H54 (cell line): ENCODE results near the gene RIBC2.

Experiments used
- DNase-seq: peaks from one replicate; pipeline ENCODE4 v3.0.0; 2011; ENCODE audit warnings: low spot score, mixed read lengths; ENCODE audit not compliant: insufficient read length
- FAIRE-seq: peaks from 3 replicates; lab custom pipeline; 2011; peaks lifted over from hg19 to GRCh38; lab: Jason Lieb, UNC
- POLR2A ChIP-seq: IDR thresholded peaks from 2 replicates; pipeline ENCODE4 v1.6.1; 2011; ENCODE audit warnings: low read depth, mild to moderate bottlenecking, low read length

The RIBC2 gene

DNA sequence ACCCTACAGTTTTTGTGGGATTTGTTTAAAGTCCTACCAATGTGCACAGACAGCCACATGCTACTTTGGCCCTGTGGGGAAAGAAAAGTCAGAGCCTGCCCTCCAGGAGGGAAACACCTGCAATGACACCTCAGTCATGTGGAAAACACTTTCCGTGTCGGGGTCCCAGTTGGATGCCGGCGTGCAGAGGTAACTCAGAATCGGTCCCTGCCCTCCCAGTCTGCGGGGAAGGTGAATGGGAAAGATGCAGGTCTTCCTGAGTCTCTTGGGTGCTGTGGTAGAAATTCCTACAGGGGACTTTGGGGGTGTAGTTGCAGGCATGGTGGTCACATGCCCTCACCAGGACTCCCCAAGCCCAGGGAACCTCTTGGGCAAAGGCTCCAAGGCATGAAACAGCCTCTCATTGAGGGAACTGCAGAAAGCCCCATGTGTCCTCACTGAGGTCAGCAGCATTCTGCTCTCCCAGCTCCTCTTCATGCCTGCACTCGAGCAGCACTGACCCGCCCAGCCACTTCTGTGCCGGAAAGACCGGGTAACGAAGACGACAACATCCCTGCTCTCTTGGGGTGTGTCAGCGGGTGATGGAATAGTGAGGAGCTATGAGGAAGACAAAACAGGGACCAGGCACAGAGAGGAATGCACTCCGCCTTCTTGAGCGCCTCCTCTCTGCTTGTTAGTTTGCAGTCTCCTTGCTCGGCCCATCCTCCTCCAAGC is 4.7 kb downstream of the RIBC2 start:
- no peak for TF ChIP-seq POLR2A
- FAIRE-seq (no peak), DNase-seq (no peak)

DNA sequence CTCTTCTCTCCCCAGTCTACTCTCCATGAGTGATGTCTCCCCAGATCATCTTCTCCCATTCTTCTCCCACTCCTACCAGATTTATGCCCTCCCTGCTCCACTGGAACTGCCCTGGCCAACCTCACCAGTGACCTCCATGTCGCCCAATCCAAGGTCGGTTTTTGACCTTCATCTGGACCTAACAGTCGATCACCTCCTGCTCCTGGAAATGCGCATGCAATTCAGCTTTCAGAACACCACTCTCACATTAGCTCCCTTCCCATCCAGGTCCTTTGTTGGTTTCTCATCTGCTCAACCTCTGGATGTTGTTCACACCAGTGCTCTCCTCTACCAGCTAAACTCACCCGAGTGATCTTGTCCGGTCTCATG is 5.3 kb downstream of the RIBC2 start:
- FAIRE-seq (no peak), DNase-seq (no peak)
- no peak for TF ChIP-seq POLR2A

DNA sequence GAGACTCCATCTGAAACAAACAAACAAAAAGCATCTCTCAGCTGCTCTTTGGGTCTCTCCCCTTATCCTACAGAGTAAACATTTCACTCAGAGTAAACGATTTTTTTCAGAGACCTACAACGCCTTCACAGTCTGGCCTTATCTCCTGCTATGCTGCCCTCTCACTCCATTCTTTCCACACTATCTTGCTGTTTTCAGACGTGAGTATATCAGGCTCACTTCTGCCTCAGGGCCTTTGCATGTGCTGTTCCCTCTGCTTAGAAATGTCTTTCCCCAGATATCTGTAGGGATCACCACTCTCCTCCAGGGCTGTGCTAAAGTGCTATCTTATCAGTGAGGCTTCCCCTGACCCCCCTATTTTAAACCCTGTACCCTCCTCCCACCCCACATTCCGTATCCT is 6.5 kb downstream of the RIBC2 start:
- TF ChIP-seq POLR2A = no peak
- DNase-seq (no peak), FAIRE-seq (no peak)

DNA sequence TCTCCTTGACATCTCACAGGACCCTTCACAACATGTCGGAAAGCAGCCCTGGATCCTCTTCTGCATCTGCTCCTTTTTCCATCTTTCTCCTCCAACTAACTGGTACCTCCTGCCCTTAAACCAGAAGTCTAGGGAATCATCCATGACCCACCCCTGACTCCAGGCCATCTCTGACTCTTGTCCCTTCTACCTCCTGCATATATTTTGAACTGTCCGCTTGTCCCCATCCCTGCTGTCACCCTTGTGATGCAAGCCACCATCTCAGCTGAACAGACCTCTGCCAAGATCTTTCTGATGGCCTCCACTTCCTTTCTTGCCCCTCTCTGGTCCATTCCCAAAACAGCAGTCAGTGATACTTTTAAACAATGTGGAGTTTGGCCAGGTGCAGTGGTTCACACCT is 7.0 kb downstream of the RIBC2 start:
- FAIRE-seq = no peak
- DNase-seq = no peak
- no peak for TF ChIP-seq POLR2A

DNA sequence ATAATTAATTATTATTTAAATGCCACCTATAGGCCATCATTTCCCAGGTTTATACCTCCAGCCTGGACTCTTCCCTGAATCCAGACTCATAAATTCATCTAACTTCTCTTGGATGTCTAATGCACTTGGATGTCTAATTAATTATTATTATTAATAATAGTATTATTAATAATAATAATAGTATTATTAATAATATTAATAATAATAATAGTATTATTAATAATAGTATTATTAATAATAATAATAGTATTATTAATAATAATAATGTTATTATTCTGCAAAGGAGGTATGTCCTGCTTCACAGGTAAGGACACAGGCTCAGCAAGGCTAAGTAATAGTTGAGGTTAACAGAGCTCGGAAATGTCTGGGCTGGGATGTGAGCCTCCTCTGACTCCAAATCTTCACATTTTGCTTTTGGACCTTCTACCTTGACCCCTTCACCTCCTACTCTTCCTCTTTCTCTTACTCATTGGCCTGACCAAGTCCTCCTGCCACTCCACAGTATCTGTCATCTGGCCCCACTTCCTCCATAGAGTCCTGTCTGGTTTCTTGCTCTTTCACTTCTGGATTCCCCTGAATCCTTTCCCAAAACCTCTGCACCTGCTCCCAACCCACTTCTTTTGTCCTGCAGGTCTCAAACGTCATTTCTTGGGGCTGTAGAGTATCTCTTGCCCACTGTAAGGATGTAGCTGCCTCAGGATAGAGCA is 8.0 kb downstream of the RIBC2 start:
- no peak for TF ChIP-seq POLR2A
- FAIRE-seq (no peak), DNase-seq (no peak)

DNA sequence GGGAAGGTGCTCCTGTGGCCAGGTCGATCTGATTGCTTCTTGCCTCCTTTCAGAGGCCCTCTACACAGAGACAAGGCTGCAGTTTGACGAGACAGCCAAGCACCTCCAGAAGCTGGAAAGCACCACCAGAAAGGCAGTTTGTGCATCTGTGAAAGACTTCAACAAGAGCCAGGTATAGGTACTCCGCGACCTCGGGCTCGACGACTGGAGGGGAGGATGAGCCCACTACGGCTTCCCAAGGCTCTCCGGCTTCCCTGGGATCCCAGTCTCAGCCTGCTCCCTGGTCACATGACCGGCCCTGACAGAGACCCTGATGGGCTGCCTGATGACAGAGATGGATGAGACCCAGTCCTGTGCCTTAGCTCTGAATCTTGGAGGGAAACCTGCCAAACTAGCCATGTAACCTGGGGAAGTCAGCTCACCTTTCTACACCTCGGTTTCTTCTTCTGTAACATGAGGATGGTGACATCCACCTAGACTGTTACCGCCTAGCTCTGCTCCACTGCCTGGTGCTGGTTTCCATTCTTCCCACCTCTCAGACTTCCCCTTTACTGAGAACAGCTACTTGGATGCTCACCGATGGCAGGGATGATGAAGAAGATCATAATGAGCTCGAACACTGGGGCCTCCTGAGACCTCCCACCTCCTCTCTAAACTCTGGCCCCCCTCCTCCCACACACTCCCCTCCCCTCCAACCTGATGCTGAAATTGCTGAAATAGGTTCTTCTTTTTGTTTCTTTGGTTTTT is 8.9 kb downstream of the RIBC2 start:
- DNase-seq (no peak), FAIRE-seq (no peak)
- no peak for TF ChIP-seq POLR2A

DNA sequence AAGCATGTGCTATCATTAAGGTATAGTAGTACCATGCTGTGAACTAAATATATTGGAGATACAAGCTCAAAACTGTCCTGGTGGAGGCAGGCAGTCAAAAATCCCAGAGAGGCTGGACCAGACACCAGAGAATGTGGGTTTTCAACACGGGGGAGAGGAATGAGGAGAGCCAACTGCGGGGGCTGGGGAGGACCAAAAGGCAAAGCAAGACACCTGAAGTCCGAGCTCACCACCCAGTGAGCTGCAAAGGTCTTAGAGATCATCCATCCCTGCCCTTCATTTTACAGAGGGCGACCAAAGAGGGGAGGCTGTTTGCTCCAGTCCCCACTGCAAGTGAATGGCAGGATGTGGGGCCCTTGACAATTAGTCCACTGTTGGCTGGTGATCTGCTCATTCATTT is 10.0 kb downstream of the RIBC2 start:
- DNase-seq = no peak
- no peak for FAIRE-seq

DNA sequence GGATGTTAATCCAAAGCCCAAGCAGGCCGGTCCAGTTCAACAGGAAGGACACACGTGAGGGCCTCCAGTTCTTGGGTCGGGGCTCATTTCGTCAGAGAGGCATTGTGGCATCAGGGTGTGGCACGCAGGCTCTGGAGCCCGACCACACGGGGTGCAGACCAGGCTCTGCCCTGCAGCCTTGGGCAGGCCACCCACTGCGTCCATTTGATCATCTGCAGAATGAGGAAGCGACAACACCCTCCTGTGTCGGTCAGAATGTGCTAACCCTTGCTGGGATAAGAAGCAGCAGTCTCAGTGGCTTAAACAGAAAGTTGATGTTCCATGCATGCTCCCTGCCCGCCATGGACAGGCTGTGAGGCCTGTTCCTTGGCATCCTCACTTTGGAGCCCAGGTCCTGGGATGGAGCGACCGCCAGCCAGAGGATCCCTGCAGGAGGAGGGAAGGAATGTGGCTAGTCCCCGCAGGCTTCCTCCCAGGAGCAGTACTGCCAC is 10.8 kb downstream of the RIBC2 start:
- no peak for DNase-seq
- no peak for FAIRE-seq
- TF ChIP-seq POLR2A = no peak

More for the DNA sequence above, 10.0 kb downstream of the RIBC2 start:
- no peak for TF ChIP-seq POLR2A

DNA sequence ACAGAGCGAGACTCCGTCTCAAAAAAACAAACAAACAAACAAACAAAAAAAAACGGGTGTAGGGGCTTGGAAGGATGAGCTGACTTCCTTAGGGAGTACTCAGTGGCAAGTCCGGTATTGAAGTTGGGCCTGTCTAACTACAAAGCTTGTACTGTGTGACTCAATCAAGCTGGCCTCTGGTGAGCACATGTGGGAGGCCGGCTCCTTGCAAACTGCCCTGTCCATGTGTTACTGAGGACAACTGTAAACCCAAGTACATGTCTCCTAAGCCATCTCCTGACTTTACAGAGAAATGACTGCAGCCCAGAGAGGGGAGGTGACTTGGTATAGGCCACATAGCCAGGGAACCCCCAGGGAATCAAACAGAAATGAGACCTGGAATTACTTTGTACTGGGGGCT is 11.6 kb downstream of the RIBC2 start:
- DNase-seq = no peak
- no peak for FAIRE-seq
- no peak for TF ChIP-seq POLR2A

DNA sequence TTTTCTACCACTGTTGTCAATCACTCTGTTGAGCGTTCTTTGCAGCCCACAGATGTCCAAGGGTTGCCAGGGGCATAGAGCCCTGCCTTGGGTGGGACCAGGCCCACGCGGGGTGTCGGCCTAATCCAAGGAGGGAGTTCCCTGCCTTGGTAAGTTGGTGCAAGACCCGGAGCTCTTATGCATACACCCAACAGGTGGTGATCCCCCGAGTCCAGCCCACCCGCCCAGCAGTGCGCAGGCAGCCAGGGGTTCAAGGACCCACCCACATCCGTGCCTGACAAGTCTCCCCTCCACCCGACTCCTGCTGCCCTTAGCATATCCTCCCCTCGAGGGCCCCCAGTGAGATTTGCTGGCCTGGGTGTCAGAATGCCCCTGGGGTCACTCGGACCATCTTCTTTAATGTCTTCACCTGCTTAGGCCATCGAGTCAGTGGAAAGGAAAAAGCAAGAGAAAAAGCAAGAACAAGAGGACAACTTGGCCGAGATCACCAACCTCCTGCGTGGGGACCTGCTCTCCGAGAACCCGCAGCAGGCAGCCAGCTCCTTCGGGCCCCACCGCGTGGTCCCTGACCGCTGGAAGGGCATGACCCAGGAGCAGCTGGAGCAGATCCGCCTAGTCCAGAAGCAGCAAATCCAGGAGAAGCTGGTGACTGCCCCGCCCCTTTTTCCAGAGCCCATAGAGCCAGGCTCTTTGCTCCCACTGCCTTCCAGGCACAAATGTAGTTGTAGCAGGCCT is 12.2 kb downstream of the RIBC2 start:
- TF ChIP-seq POLR2A = no peak
- no peak for FAIRE-seq
- DNase-seq = no peak

DNA sequence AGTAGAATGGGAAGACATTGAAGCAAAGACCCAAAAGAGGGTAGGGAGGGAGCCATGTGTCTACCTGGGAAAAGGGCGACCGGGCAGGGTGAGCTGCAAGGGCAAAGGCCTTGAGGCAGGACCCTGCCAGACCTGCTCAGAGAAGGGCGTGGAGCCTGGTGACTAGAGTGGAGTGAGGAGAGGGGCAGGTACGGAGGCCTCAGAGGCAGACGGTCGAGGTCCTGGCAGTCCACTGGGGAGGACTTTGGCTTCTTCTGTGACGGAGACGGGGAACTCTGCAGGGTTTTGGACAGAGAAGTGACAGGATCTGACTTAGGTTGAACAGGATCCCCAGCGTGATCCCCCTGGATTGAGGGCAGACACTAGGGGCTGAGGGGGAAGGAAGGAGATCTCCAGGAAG is 12.9 kb downstream of the RIBC2 start:
- no peak for TF ChIP-seq POLR2A
- FAIRE-seq (no peak), DNase-seq (no peak)

DNA sequence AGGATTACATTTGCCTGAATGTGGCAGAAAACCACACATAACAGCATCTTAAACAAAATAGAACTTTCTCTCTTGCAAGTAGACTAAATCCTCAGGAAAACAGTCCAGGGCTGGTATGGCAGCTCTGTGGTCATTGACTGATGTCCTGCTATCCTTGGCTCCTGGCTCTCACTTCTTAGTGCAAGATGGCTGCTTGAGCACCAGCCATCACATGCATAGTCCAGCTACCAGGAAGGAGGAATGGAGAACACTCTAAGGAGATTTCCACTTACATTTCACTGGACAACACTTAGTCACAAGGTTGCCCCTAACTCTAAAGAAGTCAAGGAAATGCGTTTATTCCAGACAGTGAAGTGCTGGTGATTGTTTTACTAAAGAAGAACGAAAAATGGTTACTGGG is 13.6 kb downstream of the RIBC2 start:
- DNase-seq (no peak), FAIRE-seq (no peak)
- no peak for TF ChIP-seq POLR2A
